ENCODE results near the gene SELL.
"Not testable (repeated sequence)": the region's sequence is repeated elsewhere in the genome, so short reads cannot be mapped to it uniquely, and the experiment has no call there.

SELL gene

DNA sequence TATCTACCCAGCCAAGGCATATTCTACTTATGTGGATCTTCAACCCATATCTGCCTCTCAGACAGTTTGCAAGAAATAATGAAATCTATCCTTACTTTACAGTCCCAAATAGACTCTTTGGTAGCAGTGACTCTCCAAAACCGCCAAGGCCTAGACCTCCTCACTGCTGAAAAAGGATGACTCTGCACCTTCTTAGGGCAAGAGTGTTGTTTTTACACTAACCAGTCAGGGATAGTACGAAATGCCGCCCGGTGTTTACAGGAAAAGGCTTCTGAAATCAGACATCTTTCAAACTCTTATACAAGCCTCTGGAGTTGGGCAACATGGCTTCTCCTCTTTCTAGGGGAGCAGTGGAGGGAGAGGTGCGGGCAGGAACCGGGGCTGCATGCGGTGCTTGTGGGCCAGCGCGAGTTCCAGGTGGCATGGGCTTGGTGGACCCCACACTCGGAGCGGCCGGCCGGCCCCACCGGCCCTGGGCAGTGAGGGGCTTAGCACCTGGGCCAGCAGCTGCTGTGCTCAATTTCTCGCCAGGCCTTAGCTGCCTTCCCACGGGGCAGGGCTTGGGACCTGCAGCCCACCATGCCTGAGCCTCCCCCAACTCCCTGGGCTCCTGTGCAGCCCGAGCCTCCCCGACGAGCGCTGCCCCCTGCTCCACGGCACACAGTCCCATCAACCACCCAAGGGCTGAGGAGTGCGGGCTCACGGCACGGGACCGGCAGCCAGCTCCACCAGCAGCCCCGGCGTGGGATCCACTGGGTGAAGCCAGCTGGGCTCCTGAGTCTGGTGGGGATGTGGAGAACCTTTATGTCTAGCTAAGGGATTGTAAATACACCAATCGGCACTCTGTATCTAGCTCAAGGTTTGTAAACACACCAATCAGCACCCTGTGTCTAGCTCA, 43.5 kb downstream of the SELL start:
- DNase-seq (ENCODE audit: low spot score): not testable (repeated sequence)

DNA sequence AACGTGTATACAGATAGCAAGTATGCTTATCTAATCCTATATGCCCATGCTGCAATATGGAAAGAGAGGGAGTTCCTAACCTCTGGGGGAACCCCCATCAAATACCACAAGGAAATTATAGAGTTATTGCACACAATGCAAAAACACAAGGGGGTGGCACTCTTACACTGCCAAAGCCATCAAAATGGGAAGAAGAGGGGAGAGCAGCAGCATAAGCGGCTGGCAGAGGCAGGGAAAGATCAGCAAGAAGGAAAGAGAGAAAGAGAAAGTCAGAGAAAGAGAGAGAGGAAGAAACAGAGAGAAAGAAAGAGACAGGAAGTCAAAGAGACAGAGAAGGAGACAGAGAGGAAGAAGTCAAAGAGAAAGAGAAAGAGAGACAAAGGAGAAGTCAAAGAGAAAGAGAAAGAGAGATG, 44.2 kb downstream of the SELL start:
- not testable (repeated sequence) for DNase-seq (ENCODE audit: low spot score)

GRCh38 chr1:169662680-169663079, 48.7 kb downstream of the SELL start:
- DNase-seq (ENCODE audit: low spot score): not testable (repeated sequence)

GRCh38 chr1:169661066-169661465, 50.4 kb downstream of the SELL start:
- DNase-seq (ENCODE audit: low spot score): not testable (repeated sequence)

GRCh38 chr1:169658777-169659176, 52.6 kb downstream of the SELL start:
- DNase-seq (ENCODE audit: low spot score): not testable (repeated sequence)

GRCh38 chr1:169653873-169654272, 57.5 kb downstream of the SELL start:
- no peak for DNase-seq (ENCODE audit: low spot score)

GRCh38 chr1:169651035-169651434, 60.4 kb downstream of the SELL start:
- DNase-seq (ENCODE audit: low spot score): no peak

- DNase-seq (ENCODE audit: low spot score): no peak
Observed at GRCh38 chr1:169650551-169650950, 60.9 kb downstream of the SELL start.

- no peak for DNase-seq (ENCODE audit: low spot score)
Observed at GRCh38 chr1:169648709-169649108, 62.7 kb downstream of the SELL start.

DNA sequence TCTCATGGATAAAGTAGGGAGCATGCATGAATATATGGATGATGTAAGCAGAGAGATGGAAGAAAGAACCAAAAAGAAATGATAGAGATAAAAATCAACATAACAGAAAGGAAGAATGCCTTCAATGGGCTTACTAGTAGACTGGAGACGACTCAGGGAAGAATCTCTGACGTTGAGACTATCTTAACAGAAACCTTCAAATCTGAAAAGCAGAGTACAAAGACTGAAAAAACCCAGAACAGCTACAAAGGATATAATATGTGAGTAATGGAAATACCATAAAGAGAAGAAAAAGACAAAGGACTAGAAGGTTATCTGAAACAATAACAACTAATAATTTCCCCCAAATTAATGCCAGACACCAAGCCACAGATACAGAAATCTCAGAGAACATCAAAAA, 63.2 kb downstream of the SELL start:
- DNase-seq (ENCODE audit: low spot score): no peak

DNA sequence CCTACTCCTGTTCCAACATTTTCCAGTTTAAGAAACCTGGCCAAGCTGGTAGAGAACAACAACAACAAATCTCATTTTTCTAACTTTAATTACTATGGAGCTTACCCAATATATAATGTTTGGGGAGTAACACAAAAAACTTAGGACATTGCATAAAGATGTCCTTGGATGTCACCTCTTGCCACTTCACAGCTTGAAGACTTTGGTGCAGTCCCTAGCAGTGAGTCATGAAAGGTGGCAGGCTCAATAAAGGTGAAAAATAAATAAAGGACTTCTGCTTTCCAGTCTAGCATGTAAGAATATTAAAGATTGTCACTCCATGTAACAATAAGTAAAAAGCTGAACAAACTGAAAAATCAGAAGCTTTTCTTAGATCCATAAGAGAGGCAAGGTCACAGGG, 63.9 kb downstream of the SELL start:
- DNase-seq (ENCODE audit: low spot score): no peak

GRCh38 chr1:169644297-169644696, 67.1 kb downstream of the SELL start:
- DNase-seq (ENCODE audit: low spot score): no peak

All from AG08396 (cell line).